ENCODE data around the gene DCP2.

DCP2 gene

DNA sequence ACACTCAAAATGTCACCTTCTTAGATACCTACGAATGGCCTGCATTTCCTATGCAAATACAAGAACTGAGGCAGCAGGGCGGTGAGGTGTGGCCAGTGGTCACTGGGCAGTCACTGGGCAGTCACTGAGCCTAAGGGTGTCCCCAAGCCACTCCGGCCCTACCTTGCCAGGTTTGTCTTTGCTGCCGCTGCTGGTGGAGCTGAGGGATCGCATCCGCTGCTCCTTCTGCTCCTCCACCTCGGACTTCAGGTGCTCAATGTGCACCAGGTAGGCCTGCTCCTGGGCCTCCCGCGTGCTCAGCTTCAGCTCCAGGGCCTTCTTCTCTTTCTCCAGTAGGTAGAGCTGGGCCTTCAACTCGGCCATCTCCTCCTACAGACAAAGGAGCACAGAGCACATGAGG lies 72.3 kb downstream of the DCP2 start:
- H3K56ac ChIP-seq (ENCODE audit: low read length), result no peak overlapping the region
- no peak overlapping the region for H4K5ac ChIP-seq (ENCODE audit: low read length)
- H2AK5ac ChIP-seq (ENCODE audit: low read length), result no peak overlapping the region
- H3K27ac ChIP-seq (ENCODE audit: low read depth, low read length), result no peak overlapping the region
- H3K36me3 ChIP-seq (ENCODE audit: control insufficient read depth, insufficient read depth, low read length), result peaks cover 13% of the 10 kb centered on the region
- DNase-seq, result no peak
- H4K8ac ChIP-seq (ENCODE audit: low read depth, low read length), result no peak overlapping the region
- H3K18ac ChIP-seq (ENCODE audit: low read length), result no peak overlapping the region
- H3K79me1 ChIP-seq (ENCODE audit: low read length), result no peaks in the 10 kb centered on the region
- H3K4me1 ChIP-seq (ENCODE audit: control insufficient read depth, low read depth, low read length), result no peaks in the 10 kb centered on the region
- H3K27me3 ChIP-seq (ENCODE audit: insufficient read depth, low read length, poor library complexity), result no peaks in the 10 kb centered on the region
- H3K9ac ChIP-seq (ENCODE audit: low read length), result no peak overlapping the region
- no peak overlapping the region for H3K4ac ChIP-seq (ENCODE audit: low read depth, low read length)
- no peak overlapping the region for H2BK120ac ChIP-seq (ENCODE audit: low read depth, low read length)
- no peak overlapping the region for H3K23ac ChIP-seq (ENCODE audit: low read length)
- no CpG with 5 or more reads among the region's 10 CpGs for WGBS (ENCODE audit: extremely low coverage, insufficient coverage, low lambda C conversion rate)
- no peak overlapping the region for H2BK15ac ChIP-seq (replicated peaks; ENCODE audit: low read depth)
- no peak overlapping the region for H3K4me3 ChIP-seq (ENCODE audit: low read length)
- H3K4me2 ChIP-seq (ENCODE audit: low read length), result no peak overlapping the region
- no peak overlapping the region for H2BK5ac ChIP-seq (ENCODE audit: low read length)
- no peaks in the 10 kb centered on the region for H3K79me2 ChIP-seq (ENCODE audit: control insufficient read depth, insufficient read depth, low read length)

DNA sequence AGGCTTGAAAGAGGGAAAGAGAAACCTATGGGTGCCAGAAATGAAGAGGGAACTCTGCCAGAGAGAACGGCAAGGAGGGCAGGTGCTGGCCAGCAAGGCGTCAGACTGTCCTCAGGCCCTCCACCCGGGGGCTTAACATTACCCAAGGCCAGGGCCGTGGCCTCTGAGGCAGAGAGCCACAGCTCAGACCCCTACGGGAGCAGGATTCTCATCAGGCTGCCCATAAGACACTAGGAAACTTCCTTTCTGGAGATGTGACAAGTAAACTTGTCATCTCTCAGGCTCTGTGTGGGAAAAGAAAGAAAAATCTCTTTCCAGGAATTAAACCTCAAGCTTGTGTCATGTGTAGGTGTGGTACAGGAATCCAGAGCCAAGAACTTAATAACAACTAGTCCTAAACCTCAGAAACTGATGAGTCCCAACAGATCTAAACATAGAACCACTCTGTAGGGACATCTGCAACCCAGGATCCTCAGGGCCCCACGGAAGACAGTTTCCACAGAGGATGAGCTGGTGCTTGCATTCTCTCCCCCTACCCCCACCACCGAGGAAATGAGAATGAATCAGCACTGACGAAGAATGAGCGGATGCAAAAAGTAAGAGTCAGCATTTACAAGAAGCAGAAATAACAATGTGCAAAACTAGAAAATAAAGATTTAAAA lies 74.3 kb downstream of the DCP2 start:
- no peaks in the 10 kb centered on the region for H3K79me2 ChIP-seq (ENCODE audit: control insufficient read depth, insufficient read depth, low read length)
- no peak overlapping the region for H4K8ac ChIP-seq (ENCODE audit: low read depth, low read length)
- no peak overlapping the region for H3K4me2 ChIP-seq (ENCODE audit: low read length)
- H3K4ac ChIP-seq (ENCODE audit: low read depth, low read length), result no peak overlapping the region
- H2BK5ac ChIP-seq (ENCODE audit: low read length), result no peak overlapping the region
- no peak overlapping the region for H3K18ac ChIP-seq (ENCODE audit: low read length)
- no peak overlapping the region for H3K9ac ChIP-seq (ENCODE audit: low read length)
- no peak overlapping the region for H4K5ac ChIP-seq (ENCODE audit: low read length)
- DNase-seq, result no peak
- WGBS (ENCODE audit: extremely low coverage, insufficient coverage, low lambda C conversion rate), result no CpG with 5 or more reads among the region's 9 CpGs
- no peaks in the 10 kb centered on the region for H3K27me3 ChIP-seq (ENCODE audit: insufficient read depth, low read length, poor library complexity)
- H2BK15ac ChIP-seq (replicated peaks; ENCODE audit: low read depth), result no peak overlapping the region
- no peak overlapping the region for H3K4me3 ChIP-seq (ENCODE audit: low read length)
- no peaks in the 10 kb centered on the region for H3K4me1 ChIP-seq (ENCODE audit: control insufficient read depth, low read depth, low read length)
- H2BK120ac ChIP-seq (ENCODE audit: low read depth, low read length), result no peak overlapping the region
- H3K79me1 ChIP-seq (ENCODE audit: low read length), result no peaks in the 10 kb centered on the region
- H3K23ac ChIP-seq (ENCODE audit: low read length), result no peak overlapping the region
- H2AK5ac ChIP-seq (ENCODE audit: low read length), result no peak overlapping the region
- H3K27ac ChIP-seq (ENCODE audit: low read depth, low read length), result no peak overlapping the region
- H3K56ac ChIP-seq (ENCODE audit: low read length), result no peak overlapping the region
- peaks cover 10% of the 10 kb centered on the region for H3K36me3 ChIP-seq (ENCODE audit: control insufficient read depth, insufficient read depth, low read length)

DNA sequence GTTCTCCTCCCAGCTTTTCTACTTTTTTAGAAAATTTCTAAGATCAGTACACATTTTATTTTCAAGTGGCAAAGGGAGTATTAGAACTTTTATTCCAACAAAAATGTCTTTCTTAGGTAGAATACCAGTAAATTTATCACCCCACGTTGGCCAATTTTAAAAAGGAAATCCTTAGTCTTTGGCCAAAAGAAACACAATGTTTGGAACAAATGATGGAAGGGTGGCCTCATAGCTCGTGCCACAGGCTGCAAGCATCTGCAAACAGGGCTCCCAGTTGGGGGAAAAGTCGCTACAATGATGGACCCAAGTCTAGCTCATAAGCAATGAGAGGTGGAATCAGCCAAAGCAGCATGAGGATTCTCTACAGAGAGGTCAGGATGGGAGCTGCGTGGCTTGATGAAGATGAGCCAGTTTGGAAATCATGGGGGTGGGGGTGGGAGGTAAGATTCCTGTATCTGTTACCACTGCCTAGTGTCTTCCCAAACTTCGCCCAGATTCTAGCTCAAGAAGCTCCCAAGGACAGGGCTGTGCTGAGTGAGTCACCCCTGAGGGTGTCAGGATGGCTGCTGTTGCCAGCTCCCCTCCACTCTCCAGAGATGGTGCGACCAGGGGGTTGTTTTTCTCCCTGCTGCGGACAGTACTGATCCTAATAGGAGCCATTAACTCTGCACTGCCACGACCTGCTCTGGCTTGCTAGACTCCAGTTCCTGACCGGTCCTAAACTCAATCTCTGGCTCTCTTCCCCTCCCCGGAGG lies 75.6 kb downstream of the DCP2 start:
- peaks cover 7% of the 10 kb centered on the region for H3K36me3 ChIP-seq (ENCODE audit: control insufficient read depth, insufficient read depth, low read length)
- H2BK15ac ChIP-seq (replicated peaks; ENCODE audit: low read depth), result no peak overlapping the region
- H3K4me2 ChIP-seq (ENCODE audit: low read length), result no peak overlapping the region
- H3K27ac ChIP-seq (ENCODE audit: low read depth, low read length), result no peak overlapping the region
- no peak overlapping the region for H3K23ac ChIP-seq (ENCODE audit: low read length)
- no peak overlapping the region for H2BK120ac ChIP-seq (ENCODE audit: low read depth, low read length)
- H3K4ac ChIP-seq (ENCODE audit: low read depth, low read length), result no peak overlapping the region
- H4K8ac ChIP-seq (ENCODE audit: low read depth, low read length), result no peak overlapping the region
- H4K5ac ChIP-seq (ENCODE audit: low read length), result no peak overlapping the region
- no peak overlapping the region for H2AK5ac ChIP-seq (ENCODE audit: low read length)
- no peak overlapping the region for H3K4me3 ChIP-seq (ENCODE audit: low read length)
- H2BK5ac ChIP-seq (ENCODE audit: low read length), result no peak overlapping the region
- H3K79me1 ChIP-seq (ENCODE audit: low read length), result peaks cover 2% of the 10 kb centered on the region
- no peaks in the 10 kb centered on the region for H3K4me1 ChIP-seq (ENCODE audit: control insufficient read depth, low read depth, low read length)
- H3K56ac ChIP-seq (ENCODE audit: low read length), result no peak overlapping the region
- no peaks in the 10 kb centered on the region for H3K27me3 ChIP-seq (ENCODE audit: insufficient read depth, low read length, poor library complexity)
- no CpG with 5 or more reads among the region's 10 CpGs for WGBS (ENCODE audit: extremely low coverage, insufficient coverage, low lambda C conversion rate)
- H3K9ac ChIP-seq (ENCODE audit: low read length), result no peak overlapping the region
- no peak for DNase-seq
- H3K79me2 ChIP-seq (ENCODE audit: control insufficient read depth, insufficient read depth, low read length), result no peaks in the 10 kb centered on the region
- no peak overlapping the region for H3K18ac ChIP-seq (ENCODE audit: low read length)

DNA sequence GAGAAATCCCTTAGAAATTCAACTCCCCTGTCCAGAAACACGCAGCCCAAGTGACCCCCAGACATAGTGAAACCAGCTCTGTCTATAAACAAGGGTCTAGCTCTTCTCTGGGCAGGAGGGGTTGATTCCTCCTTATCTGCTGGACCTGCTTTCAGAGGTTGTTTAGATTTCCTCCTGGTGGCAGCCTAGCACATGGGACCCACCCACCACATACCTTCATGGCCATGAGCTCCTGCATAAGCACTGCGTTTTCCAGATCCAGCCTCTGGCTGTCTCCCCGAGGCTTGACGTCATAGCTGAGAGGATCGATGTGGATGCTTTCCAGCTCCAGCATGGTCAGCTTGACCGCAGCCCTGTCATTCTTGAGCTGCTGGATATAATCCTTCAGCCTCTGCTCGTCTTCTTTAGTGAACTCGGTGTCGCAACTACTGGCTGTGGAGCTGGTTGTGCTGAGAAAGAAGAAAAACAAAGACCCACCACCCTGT lies 77.0 kb downstream of the DCP2 start:
- Histone ChIP-seq H3K9ac (ENCODE audit: low read length) (no peak overlapping the region), H2BK120ac (ENCODE audit: low read depth, low read length) (no peak overlapping the region), H3K4ac (ENCODE audit: low read depth, low read length) (no peak overlapping the region), H2AK5ac (ENCODE audit: low read length) (no peak overlapping the region), H3K4me3 (ENCODE audit: low read length) (no peak overlapping the region), H3K79me1 (ENCODE audit: low read length) (peaks cover 2% of the 10 kb centered on the region), H2BK5ac (ENCODE audit: low read length) (no peak overlapping the region), H3K18ac (ENCODE audit: low read length) (no peak overlapping the region), H3K36me3 (ENCODE audit: control insufficient read depth, insufficient read depth, low read length) (peaks cover 4% of the 10 kb centered on the region), H3K23ac (ENCODE audit: low read length) (no peak overlapping the region), H3K27me3 (ENCODE audit: insufficient read depth, low read length, poor library complexity) (no peaks in the 10 kb centered on the region), H2BK15ac (replicated peaks; ENCODE audit: low read depth) (no peak overlapping the region), H4K5ac (ENCODE audit: low read length) (no peak overlapping the region), H3K4me1 (ENCODE audit: control insufficient read depth, low read depth, low read length) (no peaks in the 10 kb centered on the region), H3K79me2 (ENCODE audit: control insufficient read depth, insufficient read depth, low read length) (no peaks in the 10 kb centered on the region), H3K56ac (ENCODE audit: low read length) (no peak overlapping the region), H3K4me2 (ENCODE audit: low read length) (no peak overlapping the region), H4K8ac (ENCODE audit: low read depth, low read length) (no peak overlapping the region), H3K27ac (ENCODE audit: low read depth, low read length) (no peak overlapping the region)
- no CpG with 5 or more reads among the region's 9 CpGs for WGBS (ENCODE audit: extremely low coverage, insufficient coverage, low lambda C conversion rate)
- no peak for DNase-seq

DNA sequence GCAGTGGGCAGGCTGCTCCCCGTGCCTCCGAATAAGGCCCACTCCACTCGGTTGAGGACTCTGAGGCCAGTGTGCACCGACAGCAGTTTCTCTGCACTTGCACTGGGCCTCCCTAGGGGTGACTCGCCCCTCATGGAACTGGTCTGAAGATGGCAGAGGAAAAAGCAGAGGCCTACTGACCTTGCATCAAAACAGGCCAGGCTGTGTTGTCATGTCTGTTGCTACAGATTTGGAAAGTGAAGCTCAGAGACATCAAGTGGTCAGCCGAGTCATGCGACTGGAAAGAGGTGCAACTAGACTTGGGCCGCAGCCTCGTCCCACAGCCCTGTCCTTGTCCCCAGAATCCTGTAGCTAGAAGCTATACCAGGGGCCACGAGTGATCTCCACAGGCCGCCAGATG lies 78.3 kb downstream of the DCP2 start:
- Histone ChIP-seq H3K27ac (ENCODE audit: low read depth, low read length) (no peak overlapping the region), H3K79me1 (ENCODE audit: low read length) (peaks cover 2% of the 10 kb centered on the region), H3K4me2 (ENCODE audit: low read length) (no peak overlapping the region), H3K4me3 (ENCODE audit: low read length) (no peak overlapping the region), H4K8ac (ENCODE audit: low read depth, low read length) (no peak overlapping the region), H2BK120ac (ENCODE audit: low read depth, low read length) (no peak overlapping the region), H2BK15ac (replicated peaks; ENCODE audit: low read depth) (no peak overlapping the region), H3K36me3 (ENCODE audit: control insufficient read depth, insufficient read depth, low read length) (peaks cover 4% of the 10 kb centered on the region), H3K18ac (ENCODE audit: low read length) (no peak overlapping the region), H2BK5ac (ENCODE audit: low read length) (no peak overlapping the region), H2AK5ac (ENCODE audit: low read length) (no peak overlapping the region), H3K27me3 (ENCODE audit: insufficient read depth, low read length, poor library complexity) (no peaks in the 10 kb centered on the region), H3K4me1 (ENCODE audit: control insufficient read depth, low read depth, low read length) (no peaks in the 10 kb centered on the region), H3K9ac (ENCODE audit: low read length) (no peak overlapping the region), H3K56ac (ENCODE audit: low read length) (no peak overlapping the region), H3K4ac (ENCODE audit: low read depth, low read length) (no peak overlapping the region), H3K23ac (ENCODE audit: low read length) (no peak overlapping the region), H4K5ac (ENCODE audit: low read length) (no peak overlapping the region), H3K79me2 (ENCODE audit: control insufficient read depth, insufficient read depth, low read length) (no peaks in the 10 kb centered on the region)
- WGBS (ENCODE audit: extremely low coverage, insufficient coverage, low lambda C conversion rate), result no CpG with 5 or more reads among the region's 11 CpGs
- DNase-seq, result no peak

Data from mesendoderm (in vitro differentiated cells).